Middle frontal gyrus (tissue), 1 donor: Measurements from ENCODE around the gene PFDN6.

ENCODE experiments used
- DNase-seq: peaks from one replicate; pipeline ENCODE4 v3.0.0-alpha.2; 2015; ENCODE audit warnings: low spot score; ENCODE audit errors: extremely low spot score

PFDN6 gene

DNA sequence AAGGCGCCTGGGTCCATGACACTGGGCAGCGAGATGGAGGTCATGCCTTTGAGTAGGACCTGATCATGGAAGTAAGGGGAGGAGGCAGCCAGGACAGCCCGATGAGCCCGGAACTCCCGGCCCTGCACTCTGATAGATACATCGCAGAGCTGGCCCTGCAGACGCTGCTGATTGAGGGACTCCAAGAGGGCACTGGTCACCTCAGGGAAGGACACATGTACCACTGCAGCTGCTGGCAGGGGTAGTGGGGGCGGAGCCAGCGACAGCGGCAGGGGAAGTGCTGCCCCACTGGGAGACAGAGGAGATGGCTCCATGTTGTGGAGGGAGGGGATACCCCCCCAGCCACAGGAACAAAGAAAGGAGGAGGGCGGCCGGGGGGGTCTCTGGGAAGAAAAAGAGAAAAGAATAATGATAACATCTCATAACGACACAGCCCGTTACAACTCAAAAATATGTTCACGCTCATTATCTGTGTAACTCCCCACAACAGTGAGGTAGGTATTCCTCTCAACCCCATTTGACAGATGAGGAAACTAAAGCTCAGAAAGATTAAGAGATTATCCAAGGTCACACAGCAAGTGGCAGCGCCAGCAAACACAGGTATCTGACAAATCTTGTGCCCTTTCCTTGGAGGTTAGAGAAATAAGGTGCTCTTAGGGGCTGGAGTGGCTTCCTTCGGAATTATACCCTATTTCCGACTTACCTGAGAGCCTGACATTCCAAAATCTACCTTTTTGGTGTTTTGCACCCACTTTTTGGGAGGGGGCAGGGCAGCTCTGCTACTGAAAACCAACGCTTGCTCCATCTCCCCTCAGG is 27.4 kb downstream of the PFDN6 start:
- no peak for DNase-seq

DNA sequence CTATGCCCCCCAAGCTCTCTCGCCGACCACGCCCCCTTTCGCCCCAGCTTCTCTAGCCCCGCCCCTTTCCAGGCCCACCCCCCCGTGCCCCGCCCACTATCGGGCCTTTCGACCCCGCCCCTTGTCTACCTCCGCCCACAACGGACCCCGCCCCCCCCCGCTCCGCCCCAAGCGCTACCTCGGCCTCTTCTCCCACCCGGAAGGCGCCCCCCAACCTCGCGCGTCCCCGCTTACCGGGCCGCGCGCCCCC is 27.9 kb downstream of the PFDN6 start:
- no peak for DNase-seq

DNA sequence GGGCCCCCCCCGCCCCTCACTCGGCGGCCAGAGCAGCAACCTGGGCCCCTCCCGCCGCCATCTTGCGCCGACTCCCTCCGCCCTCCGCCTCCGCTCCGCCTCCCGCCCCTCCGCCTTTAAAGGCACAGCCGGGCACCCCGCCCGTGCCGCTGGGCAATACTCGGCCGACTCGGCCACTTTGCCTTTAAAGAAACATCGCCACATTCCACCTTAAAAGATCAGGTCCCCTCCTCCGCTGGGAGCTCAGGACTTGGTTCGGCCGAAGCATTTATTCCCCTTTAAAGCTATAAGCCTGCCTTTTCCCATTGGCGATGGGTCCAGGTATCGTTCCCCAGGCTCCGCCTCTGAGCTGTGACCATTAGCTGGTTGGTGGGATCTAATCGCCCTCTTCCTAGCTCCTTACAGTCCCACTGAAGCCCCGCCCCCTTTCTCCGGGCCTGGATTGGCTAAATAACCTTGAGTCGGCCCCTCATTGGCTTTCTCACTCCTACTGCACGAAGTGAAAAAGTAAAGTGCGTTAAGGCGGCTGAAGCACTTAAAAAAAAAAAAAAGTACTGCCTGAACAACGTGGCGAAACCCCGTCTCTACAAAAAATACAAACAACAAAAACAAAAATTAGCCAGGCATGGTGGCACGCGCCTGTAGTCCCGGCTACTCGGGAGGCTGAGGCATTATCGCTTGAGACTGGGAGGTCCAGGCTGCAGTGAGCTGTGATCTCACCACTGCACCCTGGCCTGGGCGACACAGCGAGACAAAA is 28.4 kb downstream of the PFDN6 start, which contains the start of gene ZBTB22:
Gene ZBTB22 (minus strand): TSS at position 76 of the 757 bp plus-strand sequence. CDS start 828 bp downstream, outside the sequence.
- peak; percentile 92 for DNase-seq

DNA sequence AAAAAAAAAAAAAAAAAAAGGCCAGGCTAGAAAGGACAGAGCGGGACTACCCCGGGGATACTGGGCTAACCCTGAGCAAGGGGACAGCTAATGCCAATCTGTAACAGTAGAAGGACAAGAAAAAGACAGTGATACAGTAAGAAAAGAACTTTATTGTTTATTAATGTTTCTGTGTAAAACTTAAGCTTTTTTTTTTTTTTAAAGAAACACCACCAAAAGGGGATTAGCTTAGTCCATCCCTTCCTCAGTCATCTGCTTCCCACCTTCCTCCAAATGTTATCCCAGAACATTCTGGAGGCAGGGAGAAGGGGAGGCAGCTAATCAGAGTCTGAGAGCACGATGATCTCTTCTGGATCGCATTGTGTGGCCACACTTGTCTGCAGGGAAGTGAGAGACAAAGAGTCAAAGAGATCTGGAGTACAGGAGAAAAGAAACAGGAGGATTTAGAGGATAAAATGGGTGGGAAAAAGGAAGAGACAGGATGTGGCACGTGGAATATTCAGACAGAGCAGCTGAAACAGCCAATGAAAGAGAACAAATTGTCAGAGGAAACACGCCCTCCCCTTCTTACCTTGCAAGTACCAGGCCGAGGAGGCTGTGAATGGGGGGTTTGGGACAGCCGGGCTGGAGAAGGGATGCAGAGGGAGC is 29.1 kb downstream of the PFDN6 start:
- DNase-seq: no peak

DNA sequence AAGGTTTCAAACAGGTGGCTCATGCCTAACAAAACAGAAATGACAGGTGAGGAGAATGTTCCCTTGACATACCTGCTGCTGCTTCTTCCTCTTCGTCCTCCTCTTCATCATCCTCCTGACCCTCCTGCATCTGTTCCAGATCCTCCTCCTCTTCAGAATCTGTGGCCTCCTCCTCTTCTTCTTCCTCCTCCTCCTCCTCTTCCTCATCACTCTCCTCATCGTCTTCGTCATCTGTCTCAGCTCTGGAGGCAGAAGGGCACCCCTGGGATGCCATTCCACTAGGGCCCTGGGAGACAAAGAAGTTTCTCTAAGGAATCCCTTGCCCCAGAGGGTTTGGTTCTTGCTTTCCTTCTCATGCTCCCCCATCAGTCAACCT is 30.5 kb downstream of the PFDN6 start:
- DNase-seq: no peak

DNA sequence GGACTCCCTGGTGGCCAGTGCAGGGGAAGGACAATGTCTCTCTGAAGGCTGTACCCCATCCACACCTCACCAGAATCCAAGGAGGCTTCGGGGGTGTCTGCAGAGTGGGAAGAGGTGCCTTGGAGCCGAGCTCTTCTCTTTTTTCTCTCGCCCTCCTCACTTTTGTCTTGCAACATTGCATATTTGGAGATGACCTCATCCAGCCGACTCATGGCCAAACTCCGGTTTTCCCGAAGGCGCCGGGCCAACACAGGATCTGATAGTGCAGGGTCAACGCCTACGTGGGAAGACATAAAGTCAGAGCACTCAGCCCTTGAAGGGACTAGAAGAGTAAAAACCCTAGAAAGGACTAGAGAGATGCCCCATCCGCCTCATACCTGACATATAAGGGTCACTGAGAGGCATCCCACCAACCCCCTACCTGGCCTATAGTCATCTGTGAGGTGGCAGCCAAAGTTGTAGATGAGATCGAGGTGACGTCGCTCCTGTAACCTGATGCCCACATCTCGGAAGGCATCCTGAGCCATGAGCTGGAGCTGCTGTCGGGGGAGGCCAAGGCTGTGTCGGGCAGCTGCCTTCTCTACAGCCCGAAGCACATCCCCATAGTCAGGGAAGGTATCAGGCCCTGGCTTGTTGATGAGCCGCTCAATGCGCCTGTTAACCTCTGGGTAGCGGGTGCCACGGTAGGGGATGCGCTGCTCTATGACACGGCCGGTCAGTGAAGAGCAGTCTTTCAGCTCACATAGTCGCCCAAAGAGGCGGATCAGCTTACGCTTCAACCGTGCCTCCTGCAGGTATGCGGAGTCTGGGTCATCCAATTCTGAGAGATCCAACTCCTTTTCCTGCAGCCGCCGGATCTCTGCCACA is 31.1 kb downstream of the PFDN6 start:
- no peak for DNase-seq

DNA sequence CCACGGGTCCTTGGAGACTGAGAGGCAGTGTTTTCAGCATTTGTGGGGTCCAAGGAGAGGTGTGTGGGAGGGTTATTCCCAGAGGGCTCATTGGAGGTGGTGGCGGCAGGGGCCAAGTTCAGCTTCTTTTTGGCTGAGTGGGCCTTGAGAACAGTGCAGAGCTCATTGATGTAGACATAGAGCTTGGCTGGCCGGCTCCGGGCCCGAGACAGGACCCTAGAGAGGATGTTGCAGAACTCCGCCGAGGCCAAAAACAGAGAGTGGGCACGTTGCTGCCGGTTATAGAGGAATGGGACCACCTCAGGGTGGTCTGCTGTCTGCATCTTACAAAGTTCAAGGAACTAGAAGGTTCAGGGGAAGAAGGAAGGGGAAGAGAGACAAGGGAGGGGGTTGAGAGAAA is 31.8 kb downstream of the PFDN6 start:
- DNase-seq: no peak

DNA sequence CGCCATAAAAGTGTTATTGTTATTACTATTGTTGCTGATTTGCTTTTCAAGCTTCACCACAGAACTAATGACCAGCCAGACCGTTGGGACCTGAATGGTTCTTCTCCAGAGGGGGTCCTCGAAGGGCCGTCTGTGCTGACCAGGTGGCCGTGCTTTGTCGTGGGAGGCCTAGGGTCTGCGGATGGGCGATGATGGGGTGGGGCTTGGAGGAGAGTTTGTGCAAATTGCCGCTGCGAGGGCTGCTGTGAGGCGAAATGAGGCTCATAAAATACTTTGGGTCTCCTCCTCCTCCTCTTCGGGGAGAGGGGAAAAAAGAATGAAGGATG is 34.2 kb downstream of the PFDN6 start:
- DNase-seq: no peak

DNA sequence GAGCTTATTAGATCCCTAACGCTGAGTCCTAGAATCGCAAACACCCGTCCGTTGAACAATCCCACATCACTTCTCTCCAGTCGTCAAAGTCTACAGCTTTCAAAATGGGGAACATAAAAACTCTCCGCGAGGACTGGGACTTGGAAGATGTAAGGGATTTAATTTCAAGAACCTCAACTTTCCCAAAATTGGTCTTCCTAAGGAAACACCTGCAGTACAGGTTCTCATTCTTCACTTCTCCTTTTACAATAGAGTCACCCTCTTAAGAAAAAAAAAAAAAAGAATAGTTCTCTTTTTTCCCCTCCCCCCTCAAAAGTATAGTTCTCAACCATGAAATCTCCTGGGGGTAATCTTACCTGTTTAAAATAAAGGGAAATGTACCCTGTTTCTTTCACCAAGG is 34.7 kb downstream of the PFDN6 start:
- no peak for DNase-seq

DNA sequence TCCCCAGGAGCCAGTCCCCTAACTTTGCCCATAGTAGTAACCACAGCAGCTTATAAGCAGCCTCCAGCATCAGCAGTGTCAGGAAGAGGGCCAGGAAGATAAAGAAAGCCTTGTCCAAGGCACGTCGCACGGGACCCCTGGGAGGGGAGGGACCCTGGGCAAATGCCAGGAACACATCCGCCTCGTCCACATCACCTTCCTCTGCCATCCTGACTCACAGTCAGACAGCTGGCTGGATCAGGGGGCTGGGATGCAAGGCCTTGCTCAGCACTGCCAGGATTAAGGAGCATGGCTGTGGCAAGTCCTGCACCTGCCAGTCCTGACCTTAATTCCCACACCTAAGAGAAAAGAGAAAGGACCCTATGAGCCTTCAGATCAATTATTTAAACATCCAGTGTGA is 39.7 kb downstream of the PFDN6 start:
- DNase-seq: no peak

DNA sequence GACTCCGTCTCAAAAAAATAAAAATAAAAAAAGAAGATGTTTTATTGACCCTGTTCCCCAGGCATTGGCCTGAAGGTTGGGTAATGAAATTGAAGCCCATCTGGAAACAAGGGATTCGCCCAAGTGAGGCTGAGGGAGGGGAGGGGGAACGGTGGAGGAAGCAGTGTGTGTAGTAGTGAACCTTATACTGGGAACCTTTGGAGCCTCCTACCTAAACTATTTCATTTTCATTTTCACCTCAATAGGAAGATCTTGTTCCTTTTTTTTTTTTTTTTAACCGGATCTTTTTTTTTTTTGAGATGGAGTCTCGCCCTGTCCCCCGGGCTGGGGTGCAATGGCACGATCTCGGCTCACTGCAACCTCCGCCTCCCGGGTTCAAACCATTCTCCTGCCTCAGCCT is 41.3 kb downstream of the PFDN6 start:
- DNase-seq: no peak

DNA sequence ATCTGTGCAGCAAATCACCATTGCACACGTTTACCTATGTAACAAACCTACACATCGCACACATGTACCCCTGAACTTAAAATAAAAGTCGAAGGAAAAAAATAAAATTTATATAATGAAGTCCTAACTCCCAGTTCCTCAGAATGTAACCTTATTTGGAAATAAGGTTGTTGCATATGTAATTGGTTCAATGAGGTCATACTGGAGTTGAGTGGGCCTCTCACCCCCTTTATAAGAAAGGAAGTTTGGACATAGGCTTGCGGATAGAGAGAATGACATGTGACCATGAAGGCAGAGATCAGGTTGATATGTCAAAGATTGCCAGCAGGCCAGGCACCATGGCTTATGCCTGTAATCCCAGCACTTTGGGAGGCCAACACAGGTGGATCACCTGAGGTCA is 44.3 kb downstream of the PFDN6 start:
- DNase-seq: no peak

DNA sequence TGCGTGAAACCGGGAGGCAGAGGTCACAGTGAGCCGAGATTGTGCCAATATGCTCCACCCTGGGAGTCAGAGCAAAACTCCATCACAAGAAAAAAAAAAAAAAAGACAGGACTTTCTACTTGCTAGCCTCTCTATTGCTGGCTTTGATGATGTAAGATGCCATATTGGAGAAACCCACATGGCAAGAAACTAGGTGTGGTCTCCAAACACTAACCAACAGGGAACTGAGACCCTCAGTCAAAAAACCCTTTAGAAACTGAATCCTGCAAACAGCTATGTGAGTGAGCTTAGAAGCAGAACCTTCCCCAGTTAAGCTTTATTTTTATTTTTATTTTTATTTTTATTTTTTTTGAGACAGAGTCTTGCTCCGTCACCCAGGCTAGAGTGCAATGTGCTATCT is 46.5 kb downstream of the PFDN6 start:
- no peak for DNase-seq

DNA sequence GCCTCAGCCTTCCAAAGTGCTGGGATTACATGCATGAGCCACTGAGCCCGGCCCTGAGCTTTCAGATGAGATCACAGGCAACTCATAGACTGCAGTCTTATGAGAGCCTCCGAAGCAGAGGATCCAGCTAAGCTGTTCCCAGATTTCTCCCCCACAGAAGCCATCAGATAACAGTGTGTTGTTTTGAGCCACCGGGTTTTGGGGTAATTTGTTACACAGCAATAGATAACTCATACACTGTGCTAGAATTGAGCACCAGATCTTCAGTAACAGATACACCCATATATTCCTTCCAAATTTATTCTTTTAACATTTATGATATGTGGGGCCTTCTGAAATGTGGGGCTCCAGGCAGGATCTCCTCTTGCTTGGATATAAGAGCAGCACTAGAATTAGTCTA is 47.1 kb downstream of the PFDN6 start:
- no peak for DNase-seq

DNA sequence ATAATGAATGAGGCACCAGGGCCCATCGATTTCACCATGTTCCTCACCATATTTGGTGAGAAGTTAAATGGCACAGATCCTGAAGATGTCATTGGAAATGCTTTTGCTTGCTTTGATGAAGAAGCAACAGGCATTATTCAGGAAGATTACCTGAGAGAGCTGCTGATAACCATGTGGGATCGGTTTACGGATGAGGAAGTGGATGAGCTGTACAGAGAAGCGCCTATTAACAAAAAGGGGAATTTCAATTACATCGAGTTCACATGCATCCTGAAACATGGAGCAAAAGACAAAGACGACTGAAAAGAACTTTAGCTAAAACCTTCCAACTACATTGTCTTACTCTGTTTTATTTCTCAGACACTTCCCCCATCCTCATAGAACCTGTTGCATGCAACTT is 49.8 kb downstream of the PFDN6 start:
- no peak for DNase-seq
